Activated T-cell treated with anti-CD3 and anti-CD28 coated beads, Interleukin-2, amount 50 U/mL, for 1 hour (primary cell): ENCODE data around the gene ANKRD34B.

Experiments used
- DNase-seq: peaks from one replicate; pipeline ENCODE4 v3.0.0-alpha.2; 2020

Gene ANKRD34B

DNA sequence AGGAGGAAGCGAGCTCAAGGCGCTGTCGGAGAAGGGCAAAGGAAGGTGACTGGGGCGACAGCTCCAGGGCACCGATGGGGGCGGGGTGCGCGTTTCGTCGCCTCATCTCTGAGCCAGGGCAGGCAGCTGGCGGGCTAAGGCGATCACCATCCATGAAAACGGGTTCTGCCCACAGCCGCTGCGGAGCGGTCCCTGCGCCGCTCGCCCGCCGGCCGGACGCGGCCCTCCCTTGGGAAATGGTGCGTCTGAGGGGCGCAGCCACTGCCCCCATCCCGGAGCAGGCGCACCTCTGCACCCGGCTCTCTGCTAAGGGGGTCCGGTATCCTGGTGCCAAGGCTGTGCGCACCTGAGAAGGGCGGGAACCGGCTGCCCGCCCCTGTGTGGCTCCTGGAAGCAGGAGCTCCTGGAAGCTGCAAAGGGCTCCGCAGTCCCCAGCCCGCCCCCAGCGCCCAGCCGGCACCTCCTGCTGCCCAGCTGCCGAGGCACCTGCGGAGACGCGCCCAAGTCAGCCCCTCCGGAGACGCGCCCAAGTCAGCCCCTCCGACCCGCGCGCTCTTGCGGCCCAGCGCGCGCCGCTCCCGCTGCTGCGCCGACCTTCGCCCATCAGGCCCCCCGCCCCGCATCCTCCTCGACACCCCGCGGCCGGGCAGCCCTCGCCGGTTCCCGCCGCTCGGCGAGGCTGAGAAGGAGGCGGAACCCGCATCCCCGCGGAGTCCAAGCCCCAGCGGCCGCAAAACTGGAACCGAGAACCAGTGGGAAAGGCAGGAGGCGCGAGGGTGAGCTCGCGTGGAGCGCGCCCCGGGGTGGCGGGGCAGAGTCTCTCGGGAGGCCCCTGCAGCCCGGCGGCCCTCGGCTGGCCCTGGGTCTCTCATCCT, 757 bp downstream of the ANKRD34B start:
- DNase-seq = no peak

DNA sequence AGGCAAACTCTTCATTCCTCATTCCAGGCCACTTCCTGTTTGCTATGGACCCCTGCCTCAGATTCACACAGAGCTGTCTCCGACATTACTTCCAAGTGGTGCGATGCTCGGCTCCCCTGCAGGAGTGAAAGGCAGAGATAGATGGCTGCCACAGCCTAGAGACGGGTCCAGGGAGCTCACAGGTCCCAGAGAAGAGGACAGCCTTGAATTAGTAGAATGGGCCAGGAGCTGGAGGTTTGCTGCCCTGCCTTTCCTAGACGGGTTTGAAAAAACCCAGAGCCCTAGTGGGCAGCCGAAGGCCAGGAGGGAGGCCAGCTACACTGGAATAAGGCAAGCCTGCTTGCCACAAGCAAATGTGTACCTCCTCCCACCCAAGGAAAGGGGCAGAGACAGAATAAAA, 1.8 kb downstream of the ANKRD34B start:
- no peak for DNase-seq

DNA sequence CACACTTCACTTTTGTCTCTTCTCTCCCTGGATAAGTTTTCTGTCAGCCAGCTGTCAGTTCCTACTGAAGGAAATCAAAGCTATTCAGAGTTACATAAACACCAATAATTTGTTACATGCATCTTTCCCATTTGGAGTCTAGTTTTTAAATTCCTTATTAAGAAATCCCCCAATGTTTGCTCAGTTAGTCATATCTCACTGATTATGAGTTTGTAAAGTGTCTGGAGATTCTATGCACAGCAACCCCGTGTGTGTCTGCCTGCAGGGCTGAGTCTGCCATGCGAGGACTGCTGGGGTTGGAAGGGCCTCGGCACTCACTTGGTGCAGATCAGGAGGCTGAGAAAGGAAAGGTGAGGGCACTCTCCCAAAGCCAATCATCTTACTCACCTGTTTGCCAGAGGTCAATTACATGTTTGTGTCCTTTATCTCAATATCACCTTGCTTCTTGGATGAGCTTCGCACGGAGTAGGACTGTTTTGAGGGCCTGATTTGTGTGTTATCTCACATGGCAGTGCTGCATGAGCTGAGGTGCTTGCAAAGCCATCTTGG, 3.3 kb downstream of the ANKRD34B start:
- DNase-seq = no peak

DNA sequence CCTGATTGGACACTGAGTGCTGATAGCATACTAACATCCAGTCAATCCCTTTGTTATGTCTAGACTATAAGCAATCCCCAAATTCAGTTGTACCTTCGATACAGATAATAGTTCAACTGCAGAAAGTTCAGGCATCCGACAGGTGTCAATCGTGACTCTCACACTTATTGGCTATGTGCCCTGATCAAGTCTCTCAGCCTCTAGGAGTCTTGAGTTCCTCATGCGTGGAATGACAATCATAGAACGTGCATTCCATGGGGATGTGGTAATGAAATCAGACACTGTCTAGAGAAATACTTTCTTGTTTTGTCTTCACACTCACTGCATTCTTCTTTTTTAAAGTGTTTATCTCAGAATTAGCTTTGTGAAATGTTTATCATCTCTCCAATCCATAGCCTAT, 4.8 kb downstream of the ANKRD34B start:
- no peak for DNase-seq

DNA sequence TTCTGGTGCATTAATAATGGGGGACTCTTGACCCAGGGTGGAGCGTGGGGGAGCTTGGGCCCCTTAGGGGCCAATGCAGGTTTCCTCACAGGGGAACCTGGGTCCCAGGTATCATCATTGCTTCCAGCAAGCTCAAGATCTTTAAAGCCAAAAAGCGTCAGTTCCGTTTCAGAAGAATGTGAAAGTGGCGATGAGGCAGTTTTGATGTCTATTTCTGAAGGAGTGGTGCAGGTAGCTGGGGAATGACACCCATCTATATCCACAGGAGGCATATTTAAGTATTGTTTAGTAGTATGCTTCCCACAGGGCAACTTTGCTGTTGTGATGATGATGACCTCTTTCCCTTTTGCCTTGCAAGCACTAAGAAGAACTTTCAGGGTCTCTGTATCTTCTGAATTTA, 10.8 kb downstream of the ANKRD34B start:
- DNase-seq = no peak

DNA sequence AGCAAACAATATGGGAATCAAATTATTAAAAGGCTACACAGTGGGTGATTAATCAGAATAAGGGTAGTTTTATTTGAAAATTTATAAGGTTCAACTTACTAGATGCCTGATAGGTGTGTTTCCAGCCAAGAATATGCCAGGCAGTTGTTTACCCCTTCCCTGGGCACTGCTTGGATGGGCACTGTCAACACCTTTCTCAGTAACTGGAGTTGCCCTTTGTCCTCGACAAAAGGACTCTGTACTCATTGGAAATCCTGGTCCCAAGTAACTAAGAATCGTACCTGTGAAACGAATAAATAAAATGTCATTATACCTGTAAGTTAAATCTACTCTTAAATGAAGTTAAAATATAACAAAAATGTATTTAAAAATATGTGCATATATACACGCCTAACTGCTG, 15.0 kb downstream of the ANKRD34B start:
- no peak for DNase-seq

DNA sequence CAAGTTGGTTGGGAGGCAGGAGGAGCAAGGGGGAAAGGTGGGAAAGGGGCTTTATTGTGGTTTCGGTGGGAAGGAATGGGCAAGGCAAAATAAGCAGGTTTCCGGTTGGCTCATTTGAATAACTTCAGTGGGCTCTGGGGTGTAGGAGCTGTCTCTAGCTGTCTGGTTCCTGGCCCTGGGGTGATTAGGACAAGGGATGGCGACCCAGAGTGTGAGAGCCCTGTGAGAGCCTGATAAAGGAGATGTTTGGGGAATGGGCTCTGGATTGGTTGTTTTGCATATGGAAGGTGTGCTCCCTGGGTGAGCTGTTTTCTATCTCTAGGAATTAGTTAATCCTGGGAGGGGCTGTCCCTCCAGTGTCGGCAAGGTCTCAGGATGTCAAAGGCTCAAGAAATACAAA, 15.4 kb downstream of the ANKRD34B start:
- DNase-seq = no peak

DNA sequence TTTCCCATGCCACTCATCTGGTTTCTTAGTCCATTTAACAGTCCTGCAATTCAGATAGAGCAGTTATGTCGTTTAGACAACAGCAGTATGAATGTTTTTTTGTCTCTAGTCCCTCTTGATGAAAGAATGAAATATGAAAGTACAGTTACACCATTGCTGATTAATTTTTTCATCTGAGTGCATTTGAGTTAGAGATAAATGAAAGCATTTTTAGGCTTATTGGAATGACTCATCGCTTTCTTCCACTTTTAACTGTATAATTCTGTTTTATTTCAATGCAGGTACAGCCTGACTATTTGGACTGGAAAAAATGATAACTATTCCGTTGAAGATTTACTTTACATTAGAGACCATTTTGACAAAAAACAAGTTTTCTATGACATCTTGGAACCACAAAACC, 28.7 kb downstream of the ANKRD34B start:
- DNase-seq = no peak

DNA sequence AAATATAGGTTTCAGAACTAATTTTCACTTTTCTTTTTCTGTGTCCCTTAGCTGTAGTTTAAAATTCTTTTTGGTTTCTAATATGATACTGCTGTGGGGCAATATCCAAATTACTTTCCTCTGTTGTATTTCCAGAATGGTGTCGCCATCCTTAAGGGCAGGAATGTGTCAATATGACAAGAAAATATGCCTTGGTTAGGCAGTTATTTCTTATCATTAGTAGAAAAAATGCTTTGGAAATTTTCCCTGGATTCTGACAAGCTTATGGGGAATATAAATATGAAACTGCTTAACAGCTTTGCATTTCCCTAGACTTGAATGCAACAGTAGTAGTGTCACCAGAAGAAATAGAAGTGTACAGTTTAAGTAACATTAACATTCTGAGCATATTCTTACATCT, 29.4 kb downstream of the ANKRD34B start:
- no peak for DNase-seq

DNA sequence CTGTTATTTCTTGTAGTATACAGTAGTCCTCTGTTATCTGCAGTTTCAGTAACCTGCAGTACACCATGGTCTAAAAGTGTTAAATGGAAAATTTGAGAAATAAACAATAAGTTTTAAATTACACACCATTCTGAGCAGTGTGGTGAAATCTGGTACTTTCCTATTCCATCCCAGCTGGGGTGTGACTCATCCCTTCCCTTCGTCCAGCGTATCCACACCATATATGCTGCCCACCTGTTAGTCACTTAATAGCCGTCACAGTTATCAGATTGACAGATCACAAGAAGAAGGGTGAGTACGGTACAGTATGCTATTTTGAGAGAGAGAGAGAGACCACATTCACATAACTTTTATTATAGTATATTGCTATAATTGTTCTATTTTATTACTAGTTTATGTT, 53.3 kb downstream of the ANKRD34B start:
- DNase-seq = no peak

DNA sequence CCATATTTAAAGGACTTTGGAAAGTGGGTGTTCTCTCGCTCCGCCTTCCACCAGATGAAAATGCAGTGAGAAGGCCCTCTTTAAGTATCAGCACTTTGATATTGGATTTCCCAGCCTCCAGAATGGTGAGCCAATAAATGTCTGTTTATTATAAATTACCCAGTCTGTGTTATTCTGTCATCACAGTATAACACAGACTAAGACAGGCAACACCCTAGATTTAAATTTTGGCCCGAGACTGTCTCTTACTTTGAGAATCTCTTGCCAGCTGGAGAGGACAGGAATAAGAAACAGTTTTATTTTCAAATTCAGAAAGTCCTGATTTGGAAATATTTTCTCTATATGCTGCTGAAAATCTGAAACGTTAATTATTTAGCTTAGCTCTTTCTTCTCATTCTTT, 60.7 kb downstream of the ANKRD34B start:
- DNase-seq = no peak

DNA sequence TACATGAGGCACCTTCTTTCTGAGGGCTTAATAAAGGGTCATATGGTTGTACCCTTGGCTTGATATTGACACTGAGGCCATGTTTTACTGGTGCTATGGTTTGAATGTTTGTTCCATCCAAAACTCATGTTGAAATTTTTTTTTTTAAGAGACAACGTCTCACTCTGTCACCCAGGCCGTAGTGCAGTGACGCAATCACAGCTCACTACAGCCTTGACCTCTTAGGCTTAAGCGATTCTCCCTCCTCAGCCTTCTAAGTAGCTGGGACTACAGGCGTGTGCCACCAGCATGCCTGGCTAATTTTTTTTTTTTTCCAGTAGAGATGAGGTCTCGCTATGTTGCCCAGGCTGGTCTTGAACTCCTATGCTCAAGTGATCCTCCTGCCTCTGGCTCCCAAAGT, 61.2 kb downstream of the ANKRD34B start:
- DNase-seq = no peak

DNA sequence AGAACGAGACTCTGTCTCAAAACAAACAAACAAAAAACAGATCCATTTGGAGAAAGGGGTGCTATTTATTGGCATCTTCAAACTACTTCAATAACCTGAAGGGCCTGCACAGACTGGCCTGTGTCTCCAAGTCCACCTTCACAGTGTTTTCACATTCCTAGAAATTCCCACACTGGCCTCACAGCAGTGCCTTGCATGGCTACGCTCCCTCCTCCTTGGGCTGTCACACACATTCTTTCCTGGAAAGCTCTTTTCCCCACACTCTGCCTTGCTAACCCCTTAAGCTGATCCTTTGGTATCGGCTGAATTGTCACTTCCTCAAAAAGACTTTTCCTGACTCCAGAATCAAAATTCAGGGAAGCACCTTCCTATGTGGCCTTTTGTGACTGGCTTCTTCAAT, 62.4 kb downstream of the ANKRD34B start:
- DNase-seq = no peak
